RPMI8226 (cell line): ENCODE measurements around the gene ANKRD53.
A peak's percentile ranks its signal among the peaks of the same experiment; 100 is the strongest.

Experiments used
- DNase-seq: peaks from one replicate; pipeline ENCODE4 v3.0.0-alpha.2; 2015

ANKRD53 gene

GRCh38 chr2:70967189-70967588 is 11.2 kb upstream of the ANKRD53 start:
- no peak for DNase-seq

GRCh38 chr2:70974592-70974991 is 3.8 kb upstream of the ANKRD53 start:
- DNase-seq = no peak

- DNase-seq = no peak
Observed at GRCh38 chr2:70975237-70975636, 3.2 kb upstream of the ANKRD53 start.

GRCh38 chr2:70977605-70978205 is 725 bp upstream of the ANKRD53 start:
- peak; percentile 55 for DNase-seq

GRCh38 chr2:70979180-70979488 is 704 bp downstream of the ANKRD53 start:
- DNase-seq = no peak

GRCh38 chr2:70979626-70980025 is 1.2 kb downstream of the ANKRD53 start:
- no peak for DNase-seq

GRCh38 chr2:70981421-70981820 is 3.0 kb downstream of the ANKRD53 start:
- no peak for DNase-seq

GRCh38 chr2:70981866-70982810 is 3.7 kb downstream of the ANKRD53 start:
- no peak for DNase-seq

- DNase-seq = no peak
Observed at GRCh38 chr2:70982971-70983370, 4.5 kb downstream of the ANKRD53 start.

- DNase-seq = no peak
Observed at GRCh38 chr2:70983506-70984227, 5.2 kb downstream of the ANKRD53 start.

- DNase-seq = no peak
Observed at GRCh38 chr2:70984228-70984575, 5.8 kb downstream of the ANKRD53 start.

- peak; percentile 43 for DNase-seq
Observed at GRCh38 chr2:70984576-70985282, 6.3 kb downstream of the ANKRD53 start.

- DNase-seq = no peak
Observed at GRCh38 chr2:70985283-70985688, 6.9 kb downstream of the ANKRD53 start.

- no peak for DNase-seq
Observed at GRCh38 chr2:70985956-70986355, 7.5 kb downstream of the ANKRD53 start.

GRCh38 chr2:70986499-70987189 is 8.2 kb downstream of the ANKRD53 start:
- DNase-seq = no peak

- DNase-seq = no peak
Observed at GRCh38 chr2:70987386-70987785, 9.0 kb downstream of the ANKRD53 start.

GRCh38 chr2:70988151-70988550 is 9.7 kb downstream of the ANKRD53 start:
- no peak for DNase-seq

GRCh38 chr2:70988726-70989648 is 10.6 kb downstream of the ANKRD53 start:
- DNase-seq = no peak

- no peak for DNase-seq
Observed at GRCh38 chr2:70990216-70990615, 11.8 kb downstream of the ANKRD53 start.

- no peak for DNase-seq
Observed at GRCh38 chr2:70991142-70991541, 12.7 kb downstream of the ANKRD53 start.

- no peak for DNase-seq
Observed at GRCh38 chr2:70991742-70992141, 13.3 kb downstream of the ANKRD53 start.
